MV-4-11 (cell line): ENCODE measurements around the gene TMEM151A.
"Not testable (repeated sequence)": the region's sequence is repeated elsewhere in the genome, so short reads cannot be mapped to it uniquely, and the experiment has no call there.

Source experiments
- DNase-seq: peaks from one replicate; lab custom pipeline; 2025; lab: John Stamatoyannopoulos, UW

Gene TMEM151A

DNA sequence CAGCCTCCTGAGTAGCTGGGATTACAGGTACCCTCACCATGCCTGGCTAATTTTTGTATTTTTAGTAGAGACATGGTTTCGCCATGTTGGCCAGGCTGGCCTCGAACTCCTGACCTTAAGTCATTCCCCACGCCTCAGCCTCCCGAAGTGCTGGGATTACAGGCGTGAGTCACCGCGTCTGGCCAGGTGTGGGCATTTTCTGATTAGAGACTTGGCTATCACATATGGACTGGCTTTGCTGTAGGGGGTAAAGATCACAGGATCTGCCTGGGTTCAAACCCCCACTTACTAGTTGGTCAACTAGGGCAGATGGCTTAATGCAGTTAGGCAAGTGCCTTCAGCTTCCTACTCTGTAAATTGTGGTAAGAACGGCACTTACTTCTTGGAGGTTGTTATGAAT is 18.6 kb downstream of the TMEM151A start:
- peak; percentile 20 for DNase-seq

DNA sequence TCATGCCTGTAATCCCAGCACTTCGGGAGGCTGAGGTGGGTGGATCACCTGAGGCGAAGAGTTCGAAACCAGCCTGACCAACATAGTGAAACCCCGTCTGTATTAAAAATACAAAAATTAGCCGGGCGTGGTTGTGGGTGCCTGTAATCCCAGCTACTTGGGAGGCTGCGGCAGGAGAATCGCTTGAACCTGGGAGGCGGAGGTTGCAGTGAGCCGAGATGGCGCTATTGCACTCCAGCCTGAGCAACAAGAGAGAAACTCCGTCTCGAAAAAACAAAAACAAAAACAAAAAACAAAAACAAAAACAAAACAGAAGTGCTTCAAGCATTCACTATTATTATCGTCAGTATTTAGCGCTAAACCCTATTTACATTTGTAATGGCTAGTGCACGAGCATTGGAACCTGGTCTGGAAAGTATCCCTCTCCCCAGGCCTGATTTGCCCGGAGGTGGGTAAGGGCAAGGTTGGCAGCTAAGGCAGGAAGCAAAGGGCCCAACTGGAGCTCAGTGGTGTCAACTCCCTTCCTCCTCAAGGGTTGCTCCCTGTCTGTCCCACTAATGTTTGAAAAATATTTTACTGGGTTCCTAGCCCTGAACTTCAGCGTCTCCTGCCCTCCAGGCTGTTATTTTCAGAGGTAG is 19.2 kb downstream of the TMEM151A start:
- DNase-seq: not testable (repeated sequence)

DNA sequence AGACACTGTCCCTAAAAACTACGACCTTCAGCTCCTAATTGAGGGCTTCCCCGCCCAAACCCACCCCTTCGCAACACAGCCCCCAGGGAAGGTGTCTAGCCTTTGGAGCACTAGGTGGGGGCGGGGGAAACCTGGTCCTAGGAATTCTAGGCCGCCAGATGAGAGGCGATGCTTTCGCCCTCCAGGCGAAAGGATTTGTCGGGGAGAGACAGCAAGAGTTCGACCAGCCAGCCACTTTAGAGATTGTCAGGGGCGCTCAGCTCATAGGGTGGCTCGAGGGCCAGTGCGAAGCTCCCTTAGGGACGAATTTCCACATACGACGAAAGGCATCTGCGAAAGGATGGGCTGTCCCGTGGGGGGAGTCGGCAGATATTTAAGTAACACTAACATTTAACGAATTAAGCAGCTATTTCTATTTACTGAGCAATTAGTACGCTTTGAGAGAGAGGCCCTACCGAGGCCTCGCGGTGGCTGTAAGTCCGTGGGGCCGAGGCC is 19.8 kb downstream of the TMEM151A start:
- no peak for DNase-seq

DNA sequence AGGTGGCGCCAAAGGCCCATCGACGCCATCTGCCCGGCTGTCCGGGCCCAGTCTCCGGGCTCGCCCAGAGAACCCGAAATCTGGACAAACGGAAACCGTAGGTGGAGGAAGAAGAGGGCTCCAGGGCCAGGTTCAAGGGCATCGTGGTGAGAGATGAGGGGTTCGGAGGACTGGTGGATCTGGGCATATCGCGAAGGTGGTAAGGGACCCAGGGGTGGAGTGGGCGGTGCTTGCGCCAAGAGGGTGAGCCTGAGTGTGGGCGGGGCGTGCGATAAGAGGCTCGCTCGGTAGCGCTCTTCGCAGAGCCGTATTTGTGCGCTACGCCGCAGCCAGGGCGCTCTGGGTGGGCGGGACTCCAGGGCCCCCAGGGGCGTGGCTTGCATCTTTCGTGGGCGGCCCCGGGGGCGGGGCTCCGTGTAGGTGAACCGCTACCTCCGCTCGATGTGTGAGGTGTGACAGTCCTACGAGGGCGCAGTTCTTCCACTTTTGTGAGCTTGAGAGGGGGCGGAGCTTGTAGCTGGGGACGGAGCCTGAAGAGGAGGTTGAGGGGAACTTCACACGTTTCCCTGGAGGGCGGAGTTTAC is 20.4 kb downstream of the TMEM151A start:
- peak; percentile 90 for DNase-seq

GRCh38 chr11:66312549-66313320 is 21.0 kb downstream of the TMEM151A start:
- peak; percentile 97 for DNase-seq

GRCh38 chr11:66313321-66314185 is 21.9 kb downstream of the TMEM151A start:
- no peak for DNase-seq

GRCh38 chr11:66314186-66314501 is 22.4 kb downstream of the TMEM151A start:
- DNase-seq: no peak

DNA sequence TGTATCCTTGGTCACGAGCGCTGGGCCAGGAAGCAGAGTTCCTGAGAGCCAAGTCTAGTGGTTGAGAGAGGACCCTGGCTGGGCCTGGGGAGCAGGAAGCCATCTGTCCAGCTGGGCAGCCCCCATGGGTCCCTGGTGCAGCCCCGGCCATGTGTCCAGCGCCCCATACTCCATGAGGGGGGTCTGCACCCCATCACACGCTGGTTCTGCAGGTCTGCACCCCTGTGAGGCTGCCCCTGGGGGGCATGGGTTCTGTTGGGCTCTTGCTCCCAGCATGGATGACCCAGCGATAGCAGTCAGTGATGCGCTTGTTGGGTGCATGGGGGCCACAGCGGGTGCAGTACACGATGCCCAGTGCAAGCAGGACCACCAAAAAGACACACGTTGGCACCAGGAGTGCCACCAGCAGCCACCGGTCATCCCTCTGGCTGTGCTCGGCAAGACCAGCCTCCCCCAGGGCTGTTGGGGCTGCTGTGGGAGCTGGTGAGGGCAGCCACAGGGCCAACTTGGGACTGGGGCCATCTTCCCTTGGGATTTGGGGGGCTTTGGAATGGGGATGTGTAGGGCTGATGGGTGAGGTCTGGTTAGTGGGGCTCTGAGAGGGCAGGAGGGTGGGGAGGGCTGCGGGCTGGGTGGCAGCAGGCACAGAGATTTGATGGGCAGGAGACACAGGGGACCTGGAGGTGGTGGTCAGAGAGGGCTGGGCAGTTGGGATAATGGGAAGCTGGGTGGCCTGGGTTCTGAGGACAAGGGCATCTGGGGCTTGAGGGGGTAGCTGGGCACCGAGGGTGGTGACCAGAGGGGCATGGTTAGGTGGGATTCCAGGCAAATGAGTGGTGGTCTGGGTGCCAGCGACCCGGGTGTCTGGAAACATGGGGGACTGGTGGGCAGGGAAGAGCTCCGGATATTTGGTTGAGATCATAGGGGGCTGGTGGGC is 23.1 kb downstream of the TMEM151A start:
- DNase-seq: no peak

DNA sequence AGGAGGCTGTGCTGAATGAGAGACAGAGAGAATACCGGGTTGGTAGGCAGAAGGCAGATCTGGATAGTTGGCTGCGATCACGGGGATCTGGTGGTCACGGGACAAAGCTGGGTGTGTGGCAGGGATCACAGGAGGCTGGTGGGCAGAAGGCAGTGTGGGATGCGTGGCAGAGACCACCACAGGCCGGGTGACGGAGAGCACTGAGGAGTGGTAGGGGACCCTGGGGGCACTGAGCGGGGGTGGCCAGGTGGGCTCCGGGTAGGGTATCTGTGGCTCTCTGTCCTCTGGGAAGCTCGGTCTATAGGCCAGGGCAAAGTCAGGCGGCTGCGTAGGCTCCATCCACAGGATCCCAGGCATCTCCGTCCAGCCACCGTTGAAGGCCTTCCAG is 23.8 kb downstream of the TMEM151A start:
- DNase-seq: no peak

GRCh38 chr11:66315921-66316811 is 24.5 kb downstream of the TMEM151A start:
- no peak for DNase-seq

DNA sequence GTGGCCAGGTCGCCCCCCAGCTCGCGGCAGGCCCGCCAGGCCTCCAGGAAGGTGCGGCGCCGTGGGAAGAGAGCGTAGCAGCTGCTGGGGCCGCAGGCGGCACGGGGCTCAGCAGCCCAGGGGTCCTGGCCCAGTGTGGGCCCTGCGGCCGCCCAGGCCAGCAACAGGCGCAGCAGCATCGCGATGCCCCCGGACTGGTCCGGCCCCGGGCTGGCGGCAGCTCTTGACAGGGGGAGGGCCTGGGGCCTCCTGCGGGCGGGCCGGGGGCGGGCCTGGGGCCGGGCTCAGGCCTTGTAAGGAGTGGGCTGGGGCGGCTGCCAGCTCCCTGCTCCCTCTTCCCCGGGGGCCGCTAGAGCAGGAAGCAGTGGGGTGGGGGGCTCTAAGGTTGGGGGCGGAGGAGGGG is 25.2 kb downstream of the TMEM151A start, which contains the start of gene CD248:
Gene CD248 (minus strand): TSS at position 196 of the 403 bp plus-strand sequence. CDS start 17 bp downstream, at position 179.
- DNase-seq: no peak

DNA sequence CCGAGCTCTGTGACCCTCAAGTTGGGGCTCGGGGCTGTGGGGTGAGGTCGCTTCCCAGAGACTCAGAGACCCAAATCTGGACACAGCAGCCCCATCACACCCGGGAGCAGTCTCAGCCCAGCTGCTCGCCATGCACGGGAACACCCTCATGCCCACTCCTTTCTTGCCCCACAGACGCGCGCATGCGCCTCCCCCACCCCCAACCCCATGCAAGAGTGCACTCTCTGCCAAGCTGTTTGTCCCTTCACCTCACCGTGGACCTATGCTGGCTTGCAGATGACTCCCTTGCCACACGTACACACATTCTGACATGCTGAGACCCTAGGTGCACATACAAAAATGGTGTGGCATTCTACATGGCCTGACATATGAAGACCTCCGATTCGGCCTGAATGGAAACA is 25.6 kb downstream of the TMEM151A start:
- no peak for DNase-seq

DNA sequence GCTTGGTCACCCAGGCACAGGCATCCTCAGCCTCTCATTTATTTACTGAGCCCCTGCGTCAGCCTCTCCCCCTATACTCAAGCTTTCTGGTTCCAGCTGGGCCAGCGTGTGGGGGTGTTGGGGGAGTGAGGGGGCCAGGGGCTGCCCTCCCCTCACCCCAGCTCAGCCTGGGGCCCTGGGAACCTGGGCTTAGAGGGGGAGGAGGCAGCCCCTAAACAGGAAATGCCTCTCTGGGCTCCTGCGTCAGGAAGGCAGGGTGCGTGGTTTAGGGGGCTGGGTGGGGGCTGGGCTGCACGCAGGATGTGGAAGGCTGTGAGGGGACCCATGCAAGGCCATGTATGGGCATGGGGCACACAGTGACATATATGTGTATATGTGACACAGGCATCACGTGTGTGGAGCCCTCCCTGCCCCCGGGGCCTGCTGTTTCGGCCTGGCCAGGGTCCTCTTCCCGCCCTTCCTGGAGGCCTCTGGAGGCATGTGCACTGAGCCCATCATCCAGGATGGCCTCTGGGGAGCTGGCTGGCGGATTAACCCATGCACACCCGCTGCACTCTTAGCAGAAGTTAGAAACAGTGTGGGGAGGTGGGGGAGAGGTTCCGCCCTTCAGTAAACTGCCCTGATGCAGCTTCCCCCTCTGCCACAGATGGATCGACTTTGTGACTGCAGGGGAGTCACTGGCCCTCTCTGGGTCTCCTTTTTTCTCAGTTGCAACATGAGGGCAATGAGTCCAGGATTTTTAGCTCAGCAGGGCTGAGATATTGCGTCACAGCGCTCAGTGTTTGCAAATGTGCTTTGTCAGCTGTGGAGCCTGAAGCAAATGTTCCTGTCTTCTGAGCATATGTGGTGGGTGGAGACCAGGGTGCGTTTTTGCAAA is 26.3 kb downstream of the TMEM151A start:
- DNase-seq: peak; percentile 97

GRCh38 chr11:66318600-66318970 is 26.9 kb downstream of the TMEM151A start:
- no peak for DNase-seq

DNA sequence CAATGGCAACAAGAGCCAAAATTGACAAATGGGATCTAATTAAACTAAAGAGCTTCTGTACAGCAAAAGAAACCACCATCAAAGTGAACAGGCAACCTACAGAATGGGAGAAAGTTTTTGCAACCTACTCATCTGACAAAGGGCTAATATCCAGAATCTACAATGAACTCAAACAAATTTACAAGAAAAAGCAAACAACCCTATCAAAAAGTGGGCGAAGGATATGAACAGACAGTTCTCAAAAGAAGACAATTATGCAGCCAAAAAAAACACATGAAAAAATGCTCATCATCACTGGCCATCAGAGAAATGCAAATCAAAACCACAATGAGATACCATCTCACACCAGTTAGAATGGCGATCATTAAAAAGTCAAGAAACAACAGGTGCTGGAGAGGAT is 28.6 kb downstream of the TMEM151A start:
- not testable (repeated sequence) for DNase-seq

DNA sequence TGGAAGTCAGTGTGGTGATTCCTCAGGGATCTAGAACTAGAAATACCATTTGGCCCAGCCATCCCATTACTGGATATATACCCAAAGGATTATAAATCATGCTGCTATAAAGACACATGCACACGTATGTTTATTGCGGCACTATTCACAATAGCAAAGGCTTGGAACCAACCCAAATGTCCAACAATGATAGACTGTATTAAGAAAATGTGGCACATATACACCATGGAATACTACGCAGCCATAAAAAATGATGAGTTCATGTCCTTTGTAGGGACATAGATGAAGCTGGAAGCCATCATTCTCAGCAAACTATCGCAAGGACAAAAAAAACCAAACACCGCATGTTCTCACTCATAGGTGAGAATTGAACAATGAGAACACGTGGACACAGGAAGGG is 29.1 kb downstream of the TMEM151A start:
- not testable (repeated sequence) for DNase-seq

DNA sequence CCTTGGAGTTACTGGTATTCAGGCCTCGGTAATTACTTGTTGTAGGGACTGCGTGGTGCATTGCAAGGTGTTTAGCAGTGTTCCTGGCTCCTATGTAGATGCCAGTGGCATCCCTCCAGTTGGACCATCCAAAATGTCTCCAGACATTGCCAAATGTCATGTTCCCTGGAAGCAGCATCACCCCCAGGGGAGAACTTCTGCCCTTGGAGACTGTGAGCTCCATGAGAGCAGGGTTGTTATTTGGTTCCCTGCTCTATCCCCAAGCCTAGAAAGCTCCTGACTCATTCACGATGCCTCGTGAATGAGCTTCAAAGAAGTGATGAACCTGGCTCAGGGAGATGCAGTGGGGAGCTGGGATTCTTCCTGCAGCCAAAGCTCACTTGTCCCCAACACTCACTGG is 29.9 kb downstream of the TMEM151A start:
- no peak for DNase-seq

- no peak for DNase-seq
These were observed 31.2 kb downstream of the TMEM151A start for GRCh38 chr11:66322732-66323427.
